ENCODE results near the gene PPFIA2. TPM values are rescaled to one million over a fixed set of nuclear protein-coding genes. Genes with fewer than 3 reads are reported as not detected.

Gene PPFIA2
- total RNA-seq, 6 experiments from 2014 or later: not detected

GRCh38 chr12:81465191-81465590 lies 294.0 kb downstream of the PPFIA2 start:
- H3K36me3 Mint-ChIP-seq (ENCODE audit: low read depth): no peaks in the 10 kb centered on the region
- H3K9me3 Mint-ChIP-seq: peaks cover 16% of the 10 kb centered on the region
- TF ChIP-seq, protein P1, sequence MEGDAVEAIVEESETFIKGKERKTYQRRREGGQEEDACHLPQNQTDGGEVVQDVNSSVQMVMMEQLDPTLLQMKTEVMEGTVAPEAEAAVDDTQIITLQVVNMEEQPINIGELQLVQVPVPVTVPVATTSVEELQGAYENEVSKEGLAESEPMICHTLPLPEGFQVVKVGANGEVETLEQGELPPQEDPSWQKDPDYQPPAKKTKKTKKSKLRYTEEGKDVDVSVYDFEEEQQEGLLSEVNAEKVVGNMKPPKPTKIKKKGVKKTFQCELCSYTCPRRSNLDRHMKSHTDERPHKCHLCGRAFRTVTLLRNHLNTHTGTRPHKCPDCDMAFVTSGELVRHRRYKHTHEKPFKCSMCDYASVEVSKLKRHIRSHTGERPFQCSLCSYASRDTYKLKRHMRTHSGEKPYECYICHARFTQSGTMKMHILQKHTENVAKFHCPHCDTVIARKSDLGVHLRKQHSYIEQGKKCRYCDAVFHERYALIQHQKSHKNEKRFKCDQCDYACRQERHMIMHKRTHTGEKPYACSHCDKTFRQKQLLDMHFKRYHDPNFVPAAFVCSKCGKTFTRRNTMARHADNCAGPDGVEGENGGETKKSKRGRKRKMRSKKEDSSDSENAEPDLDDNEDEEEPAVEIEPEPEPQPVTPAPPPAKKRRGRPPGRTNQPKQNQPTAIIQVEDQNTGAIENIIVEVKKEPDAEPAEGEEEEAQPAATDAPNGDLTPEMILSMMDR (IDR thresholded peaks at IDR 0.05): no peak
- no peaks in the 10 kb centered on the region for H3K4me1 Mint-ChIP-seq (ENCODE audit: low read depth)
- H3K27me3 Mint-ChIP-seq (ENCODE audit: insufficient read depth): no peaks in the 10 kb centered on the region
- H3K27ac Mint-ChIP-seq: no peak overlapping the region
- no peak for DNase-seq
- H3K4me3 Mint-ChIP-seq: no peak overlapping the region

- TF ChIP-seq, protein P1 (IDR thresholded peaks at IDR 0.05): peak; percentile 19; the same call in 1 of the 2 replicates
- no peak for DNase-seq
- Mint-ChIP-seq H3K27me3 (ENCODE audit: insufficient read depth) (no peaks in the 10 kb centered on the region), H3K27ac (no peak overlapping the region), H3K36me3 (ENCODE audit: low read depth) (no peaks in the 10 kb centered on the region; the same call in 1 of the 2 replicates), H3K4me3 (no peak overlapping the region), H3K9me3 (peaks cover 18% of the 10 kb centered on the region), H3K4me1 (ENCODE audit: low read depth) (no peaks in the 10 kb centered on the region)
Measured at GRCh38 chr12:81461163-81461562, 298.0 kb downstream of the PPFIA2 start.

GRCh38 chr12:81450920-81451739 lies 308.0 kb downstream of the PPFIA2 start:
- Mint-ChIP-seq H3K4me1 (ENCODE audit: low read depth) (no peaks in the 10 kb centered on the region), H3K9me3 (peaks cover 5% of the 10 kb centered on the region; the same call in 1 of the 2 replicates), H3K4me3 (no peak overlapping the region), H3K36me3 (ENCODE audit: low read depth) (no peaks in the 10 kb centered on the region), H3K27ac (no peak overlapping the region), H3K27me3 (ENCODE audit: insufficient read depth) (no peaks in the 10 kb centered on the region)
- peak; percentile 9 for DNase-seq
- TF ChIP-seq, protein P1 (IDR thresholded peaks at IDR 0.05): peak; percentile 76

DNA sequence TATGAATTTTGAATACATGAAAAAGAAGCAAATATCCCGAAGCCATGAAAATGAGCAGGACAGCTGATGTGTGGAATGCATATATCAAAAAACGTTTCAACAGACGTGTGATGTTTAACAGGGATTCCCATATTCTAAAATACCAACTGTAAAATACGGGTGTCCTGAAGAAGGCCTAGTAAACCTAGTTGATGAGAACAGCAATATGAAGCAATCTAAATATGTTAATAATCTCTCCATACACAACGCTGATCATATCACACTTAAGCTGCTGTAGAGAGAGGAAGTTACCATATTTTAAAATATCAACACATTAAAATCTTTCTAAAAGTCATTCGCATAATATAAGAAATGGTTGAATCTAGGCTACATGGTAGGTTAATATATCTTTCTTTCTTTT lies 317.5 kb downstream of the PPFIA2 start:
- Mint-ChIP-seq H3K9me3 (peaks cover 5% of the 10 kb centered on the region; the same call in 1 of the 2 replicates), H3K4me1 (ENCODE audit: low read depth) (no peaks in the 10 kb centered on the region), H3K27ac (no peak overlapping the region), H3K36me3 (ENCODE audit: low read depth) (no peaks in the 10 kb centered on the region), H3K27me3 (ENCODE audit: insufficient read depth) (no peaks in the 10 kb centered on the region), H3K4me3 (no peak overlapping the region)
- TF ChIP-seq, protein P1 (IDR thresholded peaks at IDR 0.05): no peak
- DNase-seq: no peak

GRCh38 chr12:81440001-81440400 lies 319.1 kb downstream of the PPFIA2 start:
- TF ChIP-seq, protein P1 (IDR thresholded peaks at IDR 0.05): no peak
- no peaks in the 10 kb centered on the region for H3K27me3 Mint-ChIP-seq (ENCODE audit: insufficient read depth)
- no peaks in the 10 kb centered on the region for H3K36me3 Mint-ChIP-seq (ENCODE audit: low read depth)
- no peak for DNase-seq
- H3K4me3 Mint-ChIP-seq: no peak overlapping the region
- H3K27ac Mint-ChIP-seq: no peak overlapping the region
- no peaks in the 10 kb centered on the region for H3K4me1 Mint-ChIP-seq (ENCODE audit: low read depth)
- peaks cover 5% of the 10 kb centered on the region for H3K9me3 Mint-ChIP-seq
